HG03064 (cell line): ENCODE measurements around the gene GLYATL3.

Experiments used
- ATAC-seq: cut with Tn5 transposase; IDR thresholded peaks from one replicate; pipeline ENCODE4 v1.9.1; 2021; ENCODE audit warnings: low read depth; ENCODE audit not compliant: unreplicated experiment

The GLYATL3 gene

GRCh38 chr6:49513153-49513989 lies 13.6 kb downstream of the GLYATL3 start:
- no peak for ATAC-seq

GRCh38 chr6:49514571-49515484 lies 15.1 kb downstream of the GLYATL3 start:
- ATAC-seq, result no peak

GRCh38 chr6:49515485-49516146 lies 15.9 kb downstream of the GLYATL3 start:
- ATAC-seq, result no peak

GRCh38 chr6:49516147-49516505 lies 16.4 kb downstream of the GLYATL3 start:
- no peak for ATAC-seq

- no peak for ATAC-seq
These were observed 18.2 kb downstream of the GLYATL3 start for GRCh38 chr6:49517919-49518318.

GRCh38 chr6:49519660-49520059 lies 19.9 kb downstream of the GLYATL3 start:
- ATAC-seq, result peak; percentile 75

GRCh38 chr6:49522710-49523593 lies 23.2 kb downstream of the GLYATL3 start:
- no peak for ATAC-seq

GRCh38 chr6:49523901-49524300 lies 24.2 kb downstream of the GLYATL3 start:
- ATAC-seq, result no peak

- no peak for ATAC-seq
These were observed 24.8 kb downstream of the GLYATL3 start for GRCh38 chr6:49524541-49524940.

- ATAC-seq, result no peak
These were observed 26.9 kb downstream of the GLYATL3 start for GRCh38 chr6:49526598-49526997.

- no peak for ATAC-seq
These were observed 27.6 kb downstream of the GLYATL3 start for GRCh38 chr6:49527320-49527719.

GRCh38 chr6:49528571-49528970 lies 28.8 kb downstream of the GLYATL3 start:
- ATAC-seq, result no peak

- ATAC-seq, result no peak
These were observed 30.5 kb downstream of the GLYATL3 start for GRCh38 chr6:49530141-49530776.

GRCh38 chr6:49531774-49532569 lies 32.2 kb downstream of the GLYATL3 start:
- ATAC-seq, result peak; percentile 80

GRCh38 chr6:49535795-49536194 lies 36.1 kb downstream of the GLYATL3 start:
- no peak for ATAC-seq

GRCh38 chr6:49539102-49539501 lies 39.4 kb downstream of the GLYATL3 start:
- no peak for ATAC-seq

- no peak for ATAC-seq
These were observed 40.9 kb downstream of the GLYATL3 start for GRCh38 chr6:49540614-49541013.

- no peak for ATAC-seq
These were observed 41.5 kb downstream of the GLYATL3 start for GRCh38 chr6:49541210-49541724.

- no peak for ATAC-seq
These were observed 42.2 kb downstream of the GLYATL3 start for GRCh38 chr6:49541936-49542335.
